ENCODE results near the gene GFAP. TPM values are rescaled to one million over a fixed set of nuclear protein-coding genes. Genes with fewer than 3 reads are reported as not detected.

GFAP gene
- polyA plus RNA-seq, 4 donors: 0.40 to 0.74 (median 0.52) TPM

DNA sequence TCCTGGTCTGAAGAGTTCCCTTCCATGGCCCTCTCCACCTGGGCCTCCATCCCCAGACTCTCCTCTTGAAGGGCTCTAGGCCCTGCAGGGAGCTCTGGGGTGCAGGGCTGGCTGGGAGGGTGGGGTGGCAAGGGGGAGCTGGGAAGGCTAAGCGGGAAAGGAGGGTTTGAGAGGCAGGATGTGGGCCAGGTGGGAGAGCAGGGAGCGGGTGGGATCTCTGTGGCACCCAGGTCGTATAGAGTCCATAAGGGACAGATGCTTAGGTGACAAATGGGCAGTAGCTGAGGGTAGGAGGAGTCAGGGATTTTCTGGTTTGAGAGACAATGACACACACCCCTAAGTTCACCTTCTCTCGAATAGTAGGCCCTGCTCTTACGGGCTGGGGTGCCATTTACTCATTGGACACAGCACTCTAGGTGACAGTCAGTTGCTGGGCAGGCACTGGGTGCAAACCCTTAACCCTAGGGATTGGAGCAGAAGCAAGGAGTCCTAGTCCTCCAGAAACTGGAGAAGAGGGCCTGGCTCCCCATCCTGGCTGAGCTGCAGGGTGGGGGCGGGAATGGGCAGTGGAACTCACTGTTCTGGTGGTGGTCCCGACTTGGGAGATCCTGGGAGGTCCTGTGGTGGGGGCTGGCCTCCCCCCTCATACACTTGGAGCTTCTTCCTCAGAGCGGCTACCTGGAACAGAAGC, 16.9 kb upstream of the GFAP start:
- no peak for DNase-seq (ENCODE audit: low read depth in 4 of 4, low spot score in 3 of 4)

GRCh38 chr17:44931376-44931775, 16.1 kb upstream of the GFAP start:
- no peak for DNase-seq (ENCODE audit: low read depth in 4 of 4, low spot score in 3 of 4)

DNA sequence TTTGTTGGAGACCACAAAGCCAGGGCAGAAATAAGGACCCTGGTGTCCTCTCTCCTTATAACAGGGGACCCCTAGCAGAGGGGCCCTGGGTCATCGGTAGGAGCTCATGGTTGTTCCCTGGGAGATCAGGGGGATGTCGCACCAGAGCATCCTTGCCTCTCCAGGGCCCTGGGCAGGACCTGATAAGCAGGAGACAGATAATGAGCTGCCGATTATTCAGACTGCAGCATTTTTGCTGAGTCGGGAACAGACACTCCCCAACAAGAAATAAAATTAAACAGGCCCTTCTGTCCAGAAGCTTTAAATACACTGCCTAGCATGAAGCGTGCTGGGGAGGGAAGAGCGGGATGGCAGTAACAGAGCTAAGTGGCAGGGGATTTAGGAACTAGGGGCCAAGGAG, 15.4 kb upstream of the GFAP start:
- DNase-seq (ENCODE audit: low read depth in 4 of 4, low spot score in 3 of 4): no peak

DNA sequence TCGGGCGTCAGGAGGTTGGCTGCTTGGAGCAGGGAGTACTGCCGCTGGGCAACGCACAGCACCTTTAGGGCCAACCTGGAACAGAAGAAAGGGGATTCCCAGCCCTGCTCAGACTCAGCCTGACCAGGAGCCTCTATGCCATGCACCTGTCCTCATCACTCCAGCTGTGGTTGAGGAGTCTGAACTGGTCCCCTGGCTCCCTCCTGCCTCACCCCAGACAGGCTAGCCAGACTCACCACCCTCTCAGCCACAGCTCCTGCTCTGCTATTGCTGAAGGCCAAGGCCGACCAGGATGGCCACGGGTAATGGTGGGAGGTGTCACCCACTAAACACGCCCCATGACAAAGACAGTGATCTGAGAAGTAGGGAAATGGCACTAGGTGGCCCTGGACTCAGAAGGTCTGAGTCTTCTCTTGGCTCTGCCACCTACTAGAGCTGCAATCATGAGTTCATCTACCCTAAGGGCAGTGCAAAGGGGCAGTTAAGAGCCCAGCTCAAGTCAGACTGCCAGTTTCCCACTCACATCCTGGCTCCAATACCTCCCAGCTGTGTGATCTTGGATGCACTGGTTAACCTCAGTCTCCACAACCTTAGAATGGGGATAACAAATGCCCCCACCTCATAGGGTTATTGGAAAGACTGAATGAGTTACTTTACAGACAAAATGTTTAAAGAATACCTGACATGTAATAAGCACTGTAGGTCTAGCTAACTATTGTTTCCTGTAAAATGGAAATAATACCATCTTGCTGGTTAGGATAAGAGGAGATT, 13.8 kb upstream of the GFAP start:
- DNase-seq (ENCODE audit: low read depth in 4 of 4, low spot score in 3 of 4): no peak

DNA sequence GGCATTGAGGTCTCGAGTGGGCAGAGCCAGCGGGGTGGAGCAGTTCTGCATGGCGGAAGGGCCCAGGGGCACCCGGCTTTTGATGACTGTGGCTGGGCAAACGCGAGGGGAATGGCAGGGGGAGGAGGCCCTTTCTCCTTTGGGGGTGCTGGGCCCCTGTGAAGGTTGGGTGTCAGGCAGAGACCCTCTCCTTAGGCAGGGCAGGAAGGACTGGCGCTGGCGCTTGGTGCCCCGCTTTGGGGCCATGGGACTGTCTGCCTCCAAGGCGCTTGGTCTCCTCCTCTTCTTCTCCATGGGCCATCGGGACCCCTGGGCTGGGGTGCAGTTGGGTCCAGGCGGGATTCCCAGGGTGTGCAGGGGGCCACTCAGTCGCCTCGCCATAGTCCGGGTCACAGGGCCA, 12.8 kb upstream of the GFAP start:
- DNase-seq (ENCODE audit: low read depth in 4 of 4, low spot score in 3 of 4): no peak

GRCh38 chr17:44927696-44928095, 12.4 kb upstream of the GFAP start:
- DNase-seq (ENCODE audit: low read depth in 4 of 4, low spot score in 3 of 4): no peak

DNA sequence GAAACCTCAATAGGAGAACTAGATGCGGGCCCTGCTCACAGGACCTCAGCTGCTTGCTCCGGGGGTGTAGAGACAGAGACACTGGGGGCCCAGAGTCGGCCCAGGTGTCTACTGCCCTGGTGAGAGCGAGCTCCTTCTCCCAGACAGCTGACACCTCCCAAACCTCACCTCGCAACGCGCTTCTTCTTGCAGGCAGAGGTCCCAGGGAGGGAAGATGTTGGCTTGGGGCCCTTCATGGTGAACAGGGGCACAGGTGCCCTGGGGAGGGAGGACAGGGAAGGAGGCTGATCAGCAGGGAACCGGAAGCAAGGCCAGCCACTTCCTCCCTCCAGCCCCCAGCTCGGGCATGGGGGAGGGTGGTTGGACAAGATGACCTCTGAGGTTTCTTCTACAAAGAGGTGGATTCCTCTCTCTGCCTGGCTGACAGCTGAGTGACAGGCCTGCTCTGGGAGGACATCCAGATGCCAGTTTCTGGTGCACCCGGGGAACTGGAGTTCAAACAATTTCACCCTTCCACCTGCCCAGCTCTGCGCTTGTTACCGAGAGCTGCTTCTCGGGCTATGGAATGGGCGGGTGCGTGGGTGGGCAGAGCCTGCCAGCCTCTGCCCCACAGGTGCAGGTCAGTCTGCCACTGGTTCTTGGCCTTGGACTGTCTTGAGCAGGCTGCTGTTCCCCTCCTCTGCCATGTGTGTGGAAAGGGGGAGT, 11.7 kb upstream of the GFAP start:
- no peak for DNase-seq (ENCODE audit: low read depth in 4 of 4, low spot score in 3 of 4)

DNA sequence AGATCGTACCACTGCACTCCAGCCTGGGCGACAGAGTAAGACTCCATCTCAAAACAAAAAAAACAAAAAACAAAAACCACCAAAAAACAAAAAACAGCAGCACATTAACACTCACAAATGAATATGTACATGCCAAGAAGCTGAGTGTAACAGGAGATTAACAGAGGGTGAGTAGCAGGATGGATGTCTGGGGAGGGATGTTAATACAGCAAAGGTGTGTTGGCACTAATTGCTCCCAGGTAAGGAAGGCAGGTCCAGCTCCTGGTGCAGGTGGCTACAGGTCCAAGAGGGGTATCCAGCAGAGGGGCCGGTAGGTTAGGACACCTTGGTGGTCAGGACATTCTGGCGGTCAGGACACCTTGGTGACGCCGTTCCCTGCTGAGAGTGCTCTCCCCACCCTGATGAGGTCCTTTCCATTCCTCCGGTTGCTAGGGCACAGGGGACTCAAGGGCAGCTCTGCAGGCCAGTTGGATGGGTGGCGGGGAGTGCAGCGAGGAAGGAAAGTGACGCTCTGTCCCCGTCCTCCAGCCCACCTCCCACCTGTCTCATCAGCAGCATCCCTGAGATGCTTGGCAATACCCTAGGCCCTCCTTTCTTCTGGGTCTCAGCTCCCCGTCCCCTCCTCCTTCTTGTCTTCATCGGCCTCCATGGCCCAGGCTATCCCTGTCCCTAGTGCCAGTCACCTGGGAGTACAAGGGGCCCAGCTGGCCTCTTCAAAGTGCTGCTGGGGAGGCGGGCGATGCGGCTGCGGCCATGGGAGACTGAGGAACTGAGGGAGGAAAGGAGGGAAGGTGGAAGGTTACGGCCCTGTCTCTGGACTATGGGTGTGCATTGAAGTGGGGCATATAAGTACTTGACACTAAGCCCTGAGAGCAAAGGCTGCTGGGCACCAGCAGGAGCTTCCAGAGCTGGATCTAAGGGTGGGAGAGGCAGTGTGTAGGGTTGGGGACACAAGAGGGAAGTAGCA, 10.7 kb upstream of the GFAP start:
- DNase-seq (ENCODE audit: low read depth in 4 of 4, low spot score in 3 of 4): no peak

GRCh38 chr17:44924107-44924544, 8.8 kb upstream of the GFAP start:
- no peak for DNase-seq (ENCODE audit: low read depth in 4 of 4, low spot score in 3 of 4)

DNA sequence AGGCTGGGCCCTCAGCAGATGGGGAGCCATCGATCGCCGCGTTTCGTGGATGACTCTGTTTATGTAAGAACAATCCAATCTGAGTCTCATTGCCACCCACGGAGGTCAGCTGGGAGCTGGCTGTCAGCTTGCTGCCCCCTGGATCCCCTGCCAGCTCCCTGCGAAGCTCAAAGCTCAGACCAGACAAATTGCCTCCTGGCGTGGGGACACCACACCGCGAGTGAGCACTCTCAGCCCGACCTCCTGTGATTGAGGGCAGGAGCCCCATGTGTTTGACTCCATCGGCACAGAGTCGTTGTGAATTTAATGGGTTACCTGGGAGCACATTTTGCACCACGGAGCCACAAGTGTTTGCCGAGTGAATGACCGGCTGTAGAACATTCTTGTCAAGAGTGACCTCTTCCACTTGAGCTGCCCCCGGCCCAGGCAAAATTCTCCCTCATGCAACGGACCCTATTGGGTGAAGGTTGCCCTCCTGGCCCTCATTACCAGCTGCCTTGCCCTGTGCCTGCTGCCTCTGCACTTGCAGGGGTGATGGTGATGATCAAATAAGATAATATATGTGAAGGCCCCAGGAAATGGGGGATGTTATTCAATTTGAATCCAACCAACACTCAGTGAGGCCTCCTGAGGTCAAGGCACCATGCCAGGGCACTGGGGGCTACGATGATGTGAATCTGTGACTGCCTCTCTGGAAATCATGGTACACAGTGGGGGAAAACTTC, 7.6 kb upstream of the GFAP start:
- DNase-seq (ENCODE audit: low read depth in 4 of 4, low spot score in 3 of 4): no peak

- DNase-seq (ENCODE audit: low read depth in 4 of 4, low spot score in 3 of 4): no peak
Measured at GRCh38 chr17:44922136-44922535, 6.8 kb upstream of the GFAP start.

DNA sequence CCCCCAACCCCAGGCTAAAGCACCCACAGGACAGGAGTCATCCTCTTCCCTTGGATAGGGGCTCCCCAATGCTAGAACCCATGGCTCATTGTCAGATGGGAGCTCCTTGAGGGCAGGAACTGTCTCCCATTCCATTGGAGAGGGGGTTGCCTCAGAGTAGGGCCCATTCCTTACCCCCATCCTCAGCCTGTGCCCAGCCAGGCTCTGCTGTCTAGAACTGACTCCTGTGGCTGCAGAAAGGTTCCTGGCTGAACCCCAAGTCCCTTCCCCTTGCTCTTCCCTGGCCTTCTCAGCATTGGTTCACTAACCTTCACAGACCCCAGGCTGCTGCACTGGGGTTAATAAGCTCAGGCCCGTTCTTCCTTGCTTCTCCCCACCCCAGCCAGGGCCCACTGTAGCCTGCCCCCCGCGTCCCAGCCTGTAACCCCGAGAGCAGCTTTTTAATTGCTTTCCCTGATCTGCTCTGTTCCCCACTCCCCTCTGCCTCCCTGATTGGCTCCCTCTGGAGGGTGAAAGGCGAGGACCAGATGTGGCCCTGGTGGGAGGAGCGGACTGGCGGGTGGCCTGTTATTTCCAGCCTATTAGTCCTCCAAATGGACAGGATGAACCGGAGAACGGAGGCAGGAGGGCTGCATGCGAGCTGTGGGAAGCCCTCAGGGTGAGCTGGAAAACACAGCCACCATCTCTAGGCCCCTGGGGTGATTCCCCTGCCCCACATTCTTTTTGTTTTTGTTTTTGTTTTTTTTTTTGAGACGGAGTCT, 6.0 kb upstream of the GFAP start:
- no peak for DNase-seq (ENCODE audit: low read depth in 4 of 4, low spot score in 3 of 4)

DNA sequence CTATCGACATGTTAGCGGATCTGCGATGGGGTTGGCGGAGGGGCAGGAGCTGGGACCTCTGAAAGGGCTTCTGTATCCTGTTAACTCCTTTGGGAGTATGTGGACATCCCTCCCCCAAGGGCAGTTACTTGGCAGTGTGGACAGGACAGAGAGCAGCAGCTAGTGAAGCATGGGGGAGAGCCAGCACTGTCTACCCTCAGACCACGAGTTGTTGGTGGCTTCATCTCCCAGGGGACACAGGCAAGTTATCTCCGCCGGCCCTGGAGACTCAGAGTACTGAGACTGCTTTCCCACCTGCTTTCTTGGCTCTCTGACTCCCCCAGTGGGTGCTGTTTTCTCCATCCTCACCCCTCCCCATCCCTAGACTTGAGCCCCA, 5.3 kb upstream of the GFAP start:
- DNase-seq (ENCODE audit: low read depth in 4 of 4, low spot score in 3 of 4): no peak

DNA sequence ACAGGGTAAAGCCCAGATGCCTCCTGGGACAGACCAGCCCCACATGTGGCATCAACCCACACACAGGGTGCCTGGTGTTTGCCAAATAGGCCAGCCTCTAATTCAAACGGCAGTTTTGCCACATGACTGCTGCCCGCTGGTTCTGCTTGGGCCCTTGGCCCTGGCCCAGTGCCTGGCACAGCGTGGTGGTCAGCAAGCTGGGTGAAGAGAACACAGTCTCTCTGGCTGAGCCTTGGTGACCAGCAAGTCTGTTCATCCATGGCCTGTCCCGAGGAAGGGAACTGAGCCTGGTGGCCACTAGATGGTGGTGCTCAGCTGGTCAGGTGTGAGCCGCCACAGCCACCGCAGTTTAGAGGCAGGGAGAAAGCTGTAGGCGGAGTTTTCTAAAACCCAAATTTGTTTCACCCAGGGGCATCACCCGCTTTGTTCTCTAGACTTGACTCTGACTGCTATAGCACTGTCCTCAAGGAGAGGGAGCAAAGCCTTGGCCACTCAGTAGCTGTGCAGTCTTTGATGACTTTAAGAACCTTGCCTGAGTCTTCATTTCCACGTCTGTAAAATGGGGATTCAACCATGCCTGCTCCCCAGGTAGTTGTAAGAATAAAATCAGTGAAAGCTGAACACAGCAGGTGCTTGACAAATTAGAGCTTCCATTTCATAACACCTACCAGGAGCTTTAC, 4.7 kb upstream of the GFAP start:
- peak; percentile 51 to 65 (median 58) for DNase-seq (ENCODE audit: low read depth in 4 of 4, low spot score in 3 of 4)

GRCh38 chr17:44919411-44919810, 4.1 kb upstream of the GFAP start:
- no peak for DNase-seq (ENCODE audit: low read depth in 4 of 4, low spot score in 3 of 4)

GRCh38 chr17:44918006-44918405, 2.7 kb upstream of the GFAP start:
- no peak for DNase-seq (ENCODE audit: low read depth in 4 of 4, low spot score in 3 of 4)

- DNase-seq (ENCODE audit: low read depth in 4 of 4, low spot score in 3 of 4): no peak
Measured at GRCh38 chr17:44917456-44917855, 2.2 kb upstream of the GFAP start.

DNA sequence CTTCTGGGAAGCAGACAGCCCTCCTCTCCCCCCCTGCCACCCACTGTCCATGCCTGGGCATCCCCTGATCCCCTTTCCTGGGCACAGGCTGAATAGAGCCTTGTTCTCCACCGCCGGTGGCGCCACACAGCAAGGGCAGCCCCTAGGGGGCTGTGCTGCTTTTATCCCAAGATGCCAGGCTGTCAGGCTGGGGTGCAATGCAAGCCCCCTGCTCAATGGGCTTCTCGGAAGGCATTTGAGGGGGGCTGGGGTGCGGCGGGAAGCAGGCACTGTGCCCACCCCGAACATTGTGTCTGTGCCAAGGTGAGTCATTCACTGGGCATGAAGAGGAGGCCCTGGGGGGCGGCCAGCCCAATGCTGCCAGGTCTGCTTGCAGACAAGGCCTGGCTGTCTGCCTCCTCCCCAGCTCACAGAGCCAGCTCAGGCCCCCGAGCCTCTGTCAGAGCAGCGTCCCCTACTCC, 1.5 kb upstream of the GFAP start:
- no peak for DNase-seq (ENCODE audit: low read depth in 4 of 4, low spot score in 3 of 4)

Measured in right renal pelvis (tissue), 4 donors.